Endothelial cell of umbilical vein (primary cell): ENCODE results near the gene STAT5B. TPM values are rescaled to one million over a fixed set of nuclear protein-coding genes. Genes with fewer than 3 reads are reported as not detected.
"Not testable (repeated sequence)": the region's sequence is repeated elsewhere in the genome, so short reads cannot be mapped to it uniquely, and the experiment has no call there.

Experiments used
- BruUV-seq: library from RNA; stranded (reverse); fragments of 400-500 nt; replicated peaks from 2 replicates; lab custom pipeline; 2021; lab: Mats Ljungman, UMichigan
- CTCF ChIA-PET: fragments of 300-600, 350-600 bp; sonication (Branson Sonifier 250); formaldehyde crosslinking; loops from one replicate; lab custom pipeline; 2021; ENCODE audit warnings: antibody characterized with exemption, inconsistent platforms; lab: Charles Lee
- POLR2A ChIA-PET: fragments of 300-600, 350-600 bp; sonication (Branson Sonifier 250); formaldehyde crosslinking; loops from one replicate; lab custom pipeline; 2021; ENCODE audit warnings: antibody characterized with exemption, inconsistent platforms; lab: Charles Lee
- DNase-seq: peaks from one replicate; pipeline ENCODE4 v3.0.0-alpha.2; 2011; ENCODE audit warnings: low read depth, low spot score
- FAIRE-seq: peaks from 2 replicates; lab custom pipeline; 2011; peaks lifted over from hg19 to GRCh38; lab: Jason Lieb, UNC
- H2AFZ ChIP-seq: 2 replicates; pipeline ENCODE4 v1.6.0; 2012; ENCODE audit warnings: low read depth, low read length, control low read depth, inconsistent platforms
- H3K27ac ChIP-seq: 2 replicates; pipeline ENCODE4 v1.5.1; 2011; ENCODE audit warnings: low read depth, mild to moderate bottlenecking, control low read depth, low read length, moderate library complexity; ENCODE audit not compliant: insufficient read depth
- H3K27me3 ChIP-seq, 2 experiments: 2 replicates each; pipeline versions ENCODE4 v1.6.0 to v1.6.1; 2011; ENCODE audit warnings: low read length in 2 of 2, mixed read lengths in 1 of 2; ENCODE audit not compliant: control insufficient read depth in 2 of 2, insufficient read depth in 2 of 2
- H3K36me3 ChIP-seq, 2 experiments: 2 replicates in 1 of 2; 3 replicates in 1 of 2; pipeline ENCODE4 v1.5.1; 2011; ENCODE audit warnings: low read length in 2 of 2, mild to moderate bottlenecking in 1 of 2, moderate library complexity in 1 of 2; ENCODE audit not compliant: control insufficient read depth in 2 of 2, insufficient read depth in 2 of 2; ENCODE audit errors: extremely low read depth in 1 of 2
- H3K4me1 ChIP-seq: 3 replicates; pipeline ENCODE4 v1.5.1; 2011; ENCODE audit warnings: mild to moderate bottlenecking, low read length; ENCODE audit not compliant: control insufficient read depth, insufficient read depth; ENCODE audit errors: extremely low read depth
- H3K4me2 ChIP-seq: 2 replicates; pipeline ENCODE4 v1.6.1; 2011; ENCODE audit warnings: low read length, control low read depth, mixed read lengths; ENCODE audit not compliant: insufficient read depth
- H3K4me3 ChIP-seq, 3 experiments: fragments of 200-600 bp in 1 of 3; sonication (generic), shearing (Covaris generic) in 1 of 3; replicated peaks in 1 of 3; 2 replicates each; pipeline ENCODE4 v1.5.1; 2011 to 2016; ENCODE audit warnings: control low read depth in 3 of 3, low read length in 3 of 3, mild to moderate bottlenecking in 2 of 3, inconsistent platforms in 1 of 3, low read depth in 1 of 3, moderate library complexity in 1 of 3; ENCODE audit not compliant: insufficient read depth in 1 of 3
- H3K79me2 ChIP-seq: 2 replicates; pipeline ENCODE4 v1.6.0; 2012; ENCODE audit warnings: low read length, inconsistent platforms; ENCODE audit not compliant: control insufficient read depth, insufficient read depth
- H3K9ac ChIP-seq: replicated peaks from 2 replicates; pipeline ENCODE3; 2011; ENCODE audit warnings: low read length, control low read depth; ENCODE audit not compliant: insufficient read depth; ENCODE audit errors: extremely low read depth
- H3K9me1 ChIP-seq: replicated peaks from 3 replicates; pipeline ENCODE4 v1.6.0; 2011; ENCODE audit warnings: mild to moderate bottlenecking, low read length; ENCODE audit not compliant: control insufficient read depth, insufficient read depth; ENCODE audit errors: extremely low read depth
- H3K9me3 ChIP-seq: replicated peaks from 2 replicates; pipeline ENCODE4 v1.5.1; 2012; ENCODE audit warnings: low read length, inconsistent platforms; ENCODE audit not compliant: control insufficient read depth, insufficient read depth
- H4K20me1 ChIP-seq: replicated peaks from 2 replicates; pipeline ENCODE3; 2011; ENCODE audit warnings: mild to moderate bottlenecking, low read length; ENCODE audit not compliant: control insufficient read depth, insufficient read depth; ENCODE audit errors: extremely low read depth
- JUN ChIP-seq: IDR thresholded peaks from 2 replicates; pipeline ENCODE4 v1.6.1; 2011; ENCODE audit warnings: borderline replicate concordance, low read depth; ENCODE audit not compliant: insufficient read length, insufficient read depth
- MYC ChIP-seq: IDR thresholded peaks from one replicate; pipeline ENCODE4 v1.6.1; 2011; ENCODE audit warnings: mild to moderate bottlenecking, low read depth, low read length
- POLR2A ChIP-seq: IDR thresholded peaks from 2 replicates; pipeline ENCODE4 v1.6.1; 2012; ENCODE audit warnings: low read depth, mild to moderate bottlenecking, control low read depth, low read length
- POLR2AphosphoS5 ChIP-seq: IDR thresholded peaks from 2 replicates; pipeline ENCODE4 v1.6.1; 2012; ENCODE audit warnings: low read depth, mild to moderate bottlenecking, control low read depth, low read length, moderate library complexity; ENCODE audit not compliant: insufficient read depth
- dilution Hi-C: fragments of 300-500 bp; cut with MboI; formaldehyde crosslinking; loops from one replicate; pipeline ENCODE4 v1.15.0; 2019; ENCODE audit warnings: low sequenced_read_pairs; ENCODE audit not compliant: extremely low pct_ligation_motif_present
- intact Hi-C: fragments of 100-400 bp; cut with micrococcal nuclease; formaldehyde crosslinking; loops from one replicate; pipeline ENCODE4 v1.10.0; 2022
- polyA plus RNA-seq, 4 experiments: library from polyadenylated mRNA; depleted of rRNA in 3 of 4; stranded (reverse) in 3 of 4; unstranded in 1 of 4; fragments of >200 nt; gene quantifications; 2 replicates each; pipeline versions ENCODE4 v1.2.1 to v1.2.3, GENCODE V29; 2011 to 2012; ENCODE audit warnings: missing spikeins in 1 of 4
- total RNA-seq: library from RNA; stranded (reverse); gene quantifications from 2 replicates; pipeline ENCODE4 v1.2.3, GENCODE V29; 2021
- TF ChIP-seq, protein P1 (sequence below), 2 donors: IDR thresholded peaks; 1 replicate in 1 of 2; 2 replicates in 1 of 2; pipeline ENCODE4 v1.5.1; 2011; ENCODE audit warnings: low read length in 2 of 2, mild to moderate bottlenecking in 2 of 2, moderate library complexity in 2 of 2, control low read depth in 1 of 2, inconsistent platforms in 1 of 2, low read depth in 1 of 2; ENCODE audit not compliant: insufficient read depth in 1 of 2; ENCODE audit errors: extremely low read depth in 1 of 2

STAT5B gene
- total and polyA plus RNA-seq, 2 donors (not counting 3 experiments of a cell fraction or from before 2014, with no cell fraction given): 43.3 to 53.7 TPM

DNA sequence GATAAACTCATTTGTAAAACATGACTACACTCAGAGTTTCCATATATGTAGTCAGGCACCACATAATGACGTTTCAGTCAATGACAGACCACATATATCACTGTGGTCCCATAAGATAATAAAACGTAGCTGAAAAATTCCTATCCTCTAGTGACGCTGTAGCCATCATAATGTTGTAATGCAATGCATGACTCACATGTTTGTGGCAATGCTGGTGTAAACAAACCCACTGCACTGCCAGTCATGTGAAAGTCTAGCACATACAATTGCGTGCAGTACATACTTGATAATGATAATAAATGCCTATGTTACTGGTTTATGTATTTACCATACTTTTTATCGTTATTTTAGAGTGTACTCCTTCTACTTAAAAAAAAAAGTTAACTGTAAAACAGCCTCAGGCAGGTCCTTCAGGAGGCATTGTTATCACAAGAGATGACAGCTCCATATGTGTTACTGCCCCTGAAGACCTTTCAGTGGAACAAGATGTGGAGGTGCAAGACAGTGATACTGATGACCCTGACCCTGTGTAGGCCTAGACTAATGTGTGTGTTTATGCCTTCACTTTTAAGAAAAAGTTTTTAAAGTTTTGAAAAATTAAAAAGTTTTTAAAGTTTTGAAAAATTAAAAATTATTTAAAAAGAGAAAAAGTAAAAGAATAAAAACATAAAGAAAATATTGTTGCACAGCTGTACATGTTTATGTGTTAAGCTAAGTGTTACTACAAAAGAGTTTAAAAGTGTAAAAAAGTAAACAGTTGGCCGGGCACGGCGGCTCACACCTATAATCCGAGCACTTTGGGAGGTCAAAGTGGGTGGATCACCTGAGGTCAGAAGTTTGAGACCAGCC is 9.0 kb downstream of the STAT5B start:
- ChIA-PET CTCF (interaction anchor here (1.1 to 4.4 kb wide), 3 partner anchors 10 to 45 kb away, joined by 3 to 23 read pairs (median 3); no protein-coding TSS in a partner anchor), POLR2A (interaction anchor here (0.6 kb wide), 1 partner anchor 15 kb away, joined by 3 read pairs; no protein-coding TSS in a partner anchor)
- H3K9me1 ChIP-seq: no peaks in the 10 kb centered on the region
- no peak overlapping the region for H3K4me2 ChIP-seq
- H3K36me3 ChIP-seq: no peaks in the 10 kb centered on the region
- no peak overlapping the region for H3K9ac ChIP-seq
- H3K79me2 ChIP-seq: peaks cover 52% of the 10 kb centered on the region
- no peak overlapping the region for H2AFZ ChIP-seq
- no peak for FAIRE-seq
- intact Hi-C loops (no loop called here), dilution Hi-C loops (no loop called here)
- H3K4me3 ChIP-seq: no peak overlapping the region
- no peaks in the 10 kb centered on the region for H3K4me1 ChIP-seq
- no peak overlapping the region for H3K27ac ChIP-seq
- H3K27me3 ChIP-seq: no peaks in the 10 kb centered on the region
- TF ChIP-seq POLR2AphosphoS5 (no peak), JUN (peak; percentile 62), MYC (no peak)
- BruUV-seq: no TSS peak
- no peaks in the 10 kb centered on the region for H4K20me1 ChIP-seq
- DNase-seq: no peak
- no peaks in the 10 kb centered on the region for H3K9me3 ChIP-seq

- Histone ChIP-seq H3K27me3 (no peaks in the 10 kb centered on the region), H3K9me3 (no peaks in the 10 kb centered on the region), H3K79me2 (peaks cover 48% of the 10 kb centered on the region), H3K9ac (no peak overlapping the region), H3K4me1 (no peaks in the 10 kb centered on the region), H3K4me2 (no peak overlapping the region), H2AFZ (no peak overlapping the region), H3K4me3 (no peak overlapping the region), H3K9me1 (no peaks in the 10 kb centered on the region), H3K27ac (no peak overlapping the region), H4K20me1 (no peaks in the 10 kb centered on the region), H3K36me3 (no peaks in the 10 kb centered on the region)
- FAIRE-seq: no peak
- DNase-seq: no peak
- dilution Hi-C loops (no loop called here), intact Hi-C loops (no loop called here)
- TF ChIP-seq, protein P1, sequence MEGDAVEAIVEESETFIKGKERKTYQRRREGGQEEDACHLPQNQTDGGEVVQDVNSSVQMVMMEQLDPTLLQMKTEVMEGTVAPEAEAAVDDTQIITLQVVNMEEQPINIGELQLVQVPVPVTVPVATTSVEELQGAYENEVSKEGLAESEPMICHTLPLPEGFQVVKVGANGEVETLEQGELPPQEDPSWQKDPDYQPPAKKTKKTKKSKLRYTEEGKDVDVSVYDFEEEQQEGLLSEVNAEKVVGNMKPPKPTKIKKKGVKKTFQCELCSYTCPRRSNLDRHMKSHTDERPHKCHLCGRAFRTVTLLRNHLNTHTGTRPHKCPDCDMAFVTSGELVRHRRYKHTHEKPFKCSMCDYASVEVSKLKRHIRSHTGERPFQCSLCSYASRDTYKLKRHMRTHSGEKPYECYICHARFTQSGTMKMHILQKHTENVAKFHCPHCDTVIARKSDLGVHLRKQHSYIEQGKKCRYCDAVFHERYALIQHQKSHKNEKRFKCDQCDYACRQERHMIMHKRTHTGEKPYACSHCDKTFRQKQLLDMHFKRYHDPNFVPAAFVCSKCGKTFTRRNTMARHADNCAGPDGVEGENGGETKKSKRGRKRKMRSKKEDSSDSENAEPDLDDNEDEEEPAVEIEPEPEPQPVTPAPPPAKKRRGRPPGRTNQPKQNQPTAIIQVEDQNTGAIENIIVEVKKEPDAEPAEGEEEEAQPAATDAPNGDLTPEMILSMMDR (IDR thresholded peaks at IDR 0.05; ENCODE audit: extremely low read depth in 1 of 2, insufficient read depth in 1 of 2, low read depth in 1 of 2, low read length in 2 of 2): no peak
- TF ChIP-seq POLR2AphosphoS5 (no peak), JUN (no peak), MYC (no peak), POLR2A (no peak)
- ChIA-PET POLR2A (interaction anchor here (0.6 kb wide), 1 partner anchor 14 kb away, joined by 3 read pairs; no protein-coding TSS in a partner anchor), CTCF (interaction anchor here (4.4 kb wide), 1 partner anchor 44 kb away, joined by 23 read pairs; no protein-coding TSS in a partner anchor)
- BruUV-seq: no TSS peak
These were observed 9.7 kb downstream of the STAT5B start for GRCh38 chr17:42266462-42266861.

DNA sequence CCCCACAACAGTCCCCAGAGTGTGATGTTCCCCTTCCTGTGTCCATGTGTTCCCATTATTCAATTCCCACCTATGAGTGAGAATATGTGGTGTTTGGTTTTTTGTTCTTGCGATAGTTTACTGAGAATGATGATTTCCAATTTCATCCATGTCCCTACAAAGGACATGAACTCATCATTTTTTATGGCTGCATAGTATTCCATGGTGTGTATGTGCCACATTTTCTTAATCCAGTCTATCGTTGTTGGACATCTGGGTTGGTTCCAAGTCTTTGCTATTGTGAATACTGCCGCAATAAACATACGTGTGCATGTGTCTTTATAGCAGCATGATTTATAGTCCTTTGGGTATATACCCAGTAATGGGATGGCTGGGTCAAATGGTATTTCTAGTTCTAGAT is 11.8 kb downstream of the STAT5B start:
- H2AFZ ChIP-seq, H3K27ac ChIP-seq, H3K4me3 ChIP-seq, H3K4me2 ChIP-seq, H3K27me3 ChIP-seq, H3K9me1 ChIP-seq, H4K20me1 ChIP-seq, H3K4me1 ChIP-seq, DNase-seq, H3K36me3 ChIP-seq, H3K9ac ChIP-seq, BruUV-seq, POLR2A ChIA-PET, dilution Hi-C loops, H3K9me3 ChIP-seq, FAIRE-seq, intact Hi-C loops: not testable (repeated sequence)
- H3K79me2 ChIP-seq: peaks cover 36% of the 10 kb centered on the region
- CTCF ChIA-PET: interaction anchor here (1.0 to 1.4 kb wide), 2 partner anchors 13 to 16 kb away, joined by 3 read pairs; no protein-coding TSS in a partner anchor
